Ovary (tissue), 3 donors: ENCODE results near the gene GATAD2A.

ENCODE experiments used
- POLR2A ChIP-seq: fragments of 450-650 bp; IDR thresholded peaks from one replicate; pipeline ENCODE4 v1.6.1; 2017; ENCODE audit warnings: antibody characterized with exemption, mild to moderate bottlenecking, moderate library complexity
- TF ChIP-seq, protein P1 (sequence below), 3 donors: fragments of 450-650 bp in 2 of 3; fragments of 200-600 bp in 1 of 3; IDR thresholded peaks; one replicate each; pipeline versions ENCODE4 v1.5.1 to v1.8.0; 2016 to 2022; ENCODE audit warnings: antibody characterized with exemption in 3 of 3, mild to moderate bottlenecking in 1 of 3
- donor health status: DM: no; HTN: no; CAD: no.

DNA sequence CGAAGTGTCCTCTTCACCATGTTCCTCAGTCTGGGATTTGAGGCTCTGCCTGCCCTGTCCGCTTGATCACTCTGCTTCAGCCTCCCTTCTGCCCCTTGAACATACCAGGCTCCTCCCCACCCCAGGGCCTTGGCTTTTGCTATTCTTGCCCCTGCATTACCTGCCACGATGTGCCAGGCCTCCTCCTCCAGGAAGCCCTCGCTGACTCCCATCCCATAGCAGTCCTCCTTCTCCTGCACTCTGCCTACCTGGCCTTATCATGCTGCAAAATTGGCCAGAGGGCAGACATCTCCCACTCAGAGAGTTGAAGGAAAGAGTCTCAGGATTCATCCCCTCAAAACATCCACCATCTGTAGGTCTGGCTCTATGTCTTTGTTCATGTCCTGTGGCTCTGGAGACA, 125.4 kb downstream of the GATAD2A start:
- TF ChIP-seq, protein P1, sequence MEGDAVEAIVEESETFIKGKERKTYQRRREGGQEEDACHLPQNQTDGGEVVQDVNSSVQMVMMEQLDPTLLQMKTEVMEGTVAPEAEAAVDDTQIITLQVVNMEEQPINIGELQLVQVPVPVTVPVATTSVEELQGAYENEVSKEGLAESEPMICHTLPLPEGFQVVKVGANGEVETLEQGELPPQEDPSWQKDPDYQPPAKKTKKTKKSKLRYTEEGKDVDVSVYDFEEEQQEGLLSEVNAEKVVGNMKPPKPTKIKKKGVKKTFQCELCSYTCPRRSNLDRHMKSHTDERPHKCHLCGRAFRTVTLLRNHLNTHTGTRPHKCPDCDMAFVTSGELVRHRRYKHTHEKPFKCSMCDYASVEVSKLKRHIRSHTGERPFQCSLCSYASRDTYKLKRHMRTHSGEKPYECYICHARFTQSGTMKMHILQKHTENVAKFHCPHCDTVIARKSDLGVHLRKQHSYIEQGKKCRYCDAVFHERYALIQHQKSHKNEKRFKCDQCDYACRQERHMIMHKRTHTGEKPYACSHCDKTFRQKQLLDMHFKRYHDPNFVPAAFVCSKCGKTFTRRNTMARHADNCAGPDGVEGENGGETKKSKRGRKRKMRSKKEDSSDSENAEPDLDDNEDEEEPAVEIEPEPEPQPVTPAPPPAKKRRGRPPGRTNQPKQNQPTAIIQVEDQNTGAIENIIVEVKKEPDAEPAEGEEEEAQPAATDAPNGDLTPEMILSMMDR (IDR thresholded peaks at IDR 0.05): no peak
- TF ChIP-seq POLR2A: no peak
